ENCODE results near the gene UVRAG.
"Not testable (repeated sequence)": the region's sequence is repeated elsewhere in the genome, so short reads cannot be mapped to it uniquely, and the experiment has no call there.

Gene UVRAG

DNA sequence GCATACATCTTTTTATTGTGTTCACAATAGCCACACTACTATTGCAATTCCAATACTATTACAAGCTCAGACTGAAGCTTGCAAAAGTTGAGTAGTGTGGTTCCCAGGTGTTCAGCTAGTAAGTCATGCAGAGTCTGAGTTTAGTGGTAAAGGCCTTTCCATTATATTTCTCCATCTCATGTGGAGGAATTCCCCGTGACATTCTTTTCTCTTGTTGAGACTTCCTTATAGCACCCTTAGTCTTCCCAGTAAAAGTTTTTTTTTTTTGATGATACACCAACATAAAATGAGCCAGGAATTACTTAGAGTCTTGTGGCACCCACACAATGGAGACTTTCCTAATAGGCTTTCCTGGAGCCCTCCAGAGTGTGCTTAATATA, 110.8 kb downstream of the UVRAG start:
- DNase-seq: no peak

DNA sequence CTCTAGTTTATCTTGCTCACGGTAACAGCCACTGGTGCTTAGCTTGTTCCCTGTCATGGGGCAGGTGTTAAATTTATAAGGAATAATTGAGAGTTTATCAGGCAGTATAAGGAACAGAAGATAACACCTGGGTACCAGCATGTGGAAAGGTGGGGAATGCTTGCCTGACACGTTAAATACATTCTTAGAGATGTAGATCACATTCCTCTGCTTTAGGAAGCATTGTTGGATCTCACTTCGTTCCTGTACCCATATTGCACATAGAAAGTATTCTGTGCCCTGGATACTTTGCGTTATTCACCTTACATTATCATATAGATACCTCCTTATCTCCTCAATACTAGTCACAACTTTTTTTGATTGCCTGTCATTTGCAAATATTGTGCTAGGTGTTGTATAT, 114.7 kb downstream of the UVRAG start:
- no peak for DNase-seq

DNA sequence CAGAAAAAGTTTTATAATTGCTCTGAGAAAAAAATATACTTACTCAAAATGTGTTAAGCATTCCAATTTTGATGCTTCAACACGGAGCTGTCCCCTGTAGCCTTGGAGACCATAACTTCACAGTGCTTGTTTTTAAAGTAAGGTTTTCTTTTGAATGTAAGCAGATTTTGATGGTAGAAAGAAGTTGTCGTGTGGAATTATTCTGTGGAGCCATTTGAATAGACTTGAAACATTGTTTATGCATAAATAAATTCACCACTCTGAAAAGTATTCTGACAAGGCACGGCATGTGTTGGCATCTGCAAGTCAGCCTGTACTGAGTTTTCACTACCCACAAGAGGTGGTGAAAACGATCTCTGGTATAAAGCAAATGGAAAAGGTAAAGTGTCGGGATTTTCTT, 115.5 kb downstream of the UVRAG start:
- DNase-seq: no peak

DNA sequence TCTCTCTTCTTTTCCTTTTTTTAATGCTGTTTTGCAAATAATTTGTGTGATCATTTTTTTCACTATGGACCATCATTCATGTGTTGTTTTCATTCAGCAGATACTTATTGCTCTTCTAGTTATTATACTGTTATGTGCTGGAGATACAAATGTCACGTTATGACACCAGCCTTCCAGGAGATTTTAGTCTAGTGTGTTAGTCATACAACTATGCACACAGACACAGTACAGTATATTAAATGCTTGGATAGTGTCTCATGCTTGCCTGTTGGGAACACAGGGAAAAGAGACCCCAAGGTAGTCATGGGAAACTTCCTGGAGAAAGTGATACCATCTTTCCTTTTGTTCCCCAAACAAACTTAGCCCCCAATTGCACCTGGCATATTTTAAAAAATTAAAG, 116.1 kb downstream of the UVRAG start:
- DNase-seq: no peak

DNA sequence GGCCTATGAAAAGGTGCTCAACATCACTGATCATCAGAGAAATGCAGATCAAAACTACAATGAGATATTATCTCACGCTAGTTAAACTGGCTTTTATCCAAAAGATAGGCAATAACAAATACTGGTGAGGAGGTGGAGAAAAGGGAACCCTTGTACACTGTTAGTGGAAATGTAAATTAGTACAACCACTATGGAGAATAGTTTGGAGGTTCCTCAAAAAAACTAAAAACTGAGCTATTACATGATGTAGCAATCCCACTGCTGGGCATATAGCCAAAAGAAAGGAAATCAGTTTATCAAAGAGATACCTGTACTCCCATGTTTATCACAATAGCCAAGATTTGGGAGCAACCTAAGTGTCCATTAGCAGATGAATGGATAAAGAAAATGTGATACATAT, 118.7 kb downstream of the UVRAG start:
- not testable (repeated sequence) for DNase-seq

DNA sequence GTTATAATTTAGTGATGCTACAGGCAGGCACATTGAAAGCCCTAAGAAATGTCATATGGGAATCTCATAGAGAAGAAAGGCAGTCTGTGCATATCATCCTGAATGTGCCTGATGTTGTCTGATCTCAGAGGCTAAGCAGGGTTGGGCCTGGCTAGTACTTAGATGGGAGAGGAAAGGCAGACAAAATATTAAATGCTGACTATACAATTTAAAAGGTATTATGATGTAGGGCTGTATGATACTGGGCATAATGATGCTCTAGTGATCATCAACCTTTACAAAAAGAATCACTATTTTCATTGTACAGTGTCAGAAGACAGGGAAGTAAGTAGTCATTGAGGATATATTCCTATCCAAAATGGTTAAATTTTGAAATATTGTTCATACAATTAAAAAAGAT, 119.8 kb downstream of the UVRAG start:
- no peak for DNase-seq

DNA sequence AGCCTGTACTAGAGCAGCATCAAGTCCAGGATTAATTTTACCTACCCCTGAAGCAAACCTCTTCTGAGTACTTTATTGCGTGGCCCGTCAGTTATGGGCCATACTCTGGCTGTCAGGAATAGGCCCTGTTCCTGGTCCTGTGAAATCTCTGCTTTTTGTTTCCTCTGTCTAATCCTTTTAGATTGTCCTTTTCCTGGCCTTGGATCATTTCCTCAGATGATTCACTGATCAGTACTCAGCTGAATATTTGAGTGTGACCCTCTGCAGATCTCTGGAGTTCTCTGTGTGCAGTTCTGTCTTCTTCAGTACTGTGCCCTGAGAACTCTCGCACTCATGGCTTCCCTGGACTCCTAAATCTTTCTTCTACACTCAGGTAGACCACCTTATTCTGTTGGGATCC, 123.5 kb downstream of the UVRAG start:
- DNase-seq: no peak

DNA sequence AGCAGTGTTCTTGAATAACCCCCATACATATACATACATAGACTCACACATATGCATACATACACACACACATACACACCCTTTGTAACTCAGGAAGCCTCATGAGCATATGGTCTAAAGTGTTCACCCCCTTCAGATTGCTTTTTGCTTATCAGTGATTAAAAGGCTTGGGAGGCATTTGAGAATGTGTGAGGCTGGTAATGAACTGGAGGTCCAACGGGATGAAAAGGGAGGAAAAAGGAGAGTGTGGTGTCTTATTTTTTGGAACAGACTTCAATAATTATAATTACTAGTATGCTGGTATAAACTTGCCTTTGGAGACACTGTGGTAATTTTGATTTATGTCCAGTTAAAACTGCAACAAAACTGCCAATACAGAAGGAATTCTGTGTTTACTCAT, 124.5 kb downstream of the UVRAG start:
- no peak for DNase-seq

DNA sequence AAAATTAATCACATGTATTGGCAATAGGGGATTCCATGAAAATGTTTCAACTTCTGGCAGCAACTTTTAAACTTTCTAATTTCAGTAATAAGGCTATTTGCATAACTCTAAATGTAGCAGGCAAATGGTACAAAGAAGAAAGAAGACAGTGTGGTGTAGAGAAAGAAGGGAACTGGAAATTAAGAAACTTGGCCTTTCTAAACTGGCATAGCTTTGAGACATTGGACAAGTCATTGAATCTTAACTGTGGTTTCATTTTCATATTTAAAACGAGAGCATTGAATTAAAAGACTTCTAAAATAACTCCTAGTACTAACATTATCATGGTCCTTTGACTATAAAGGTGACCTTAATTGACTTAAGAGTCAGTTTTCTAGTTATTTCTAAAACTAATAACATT, 125.0 kb downstream of the UVRAG start:
- no peak for DNase-seq

DNA sequence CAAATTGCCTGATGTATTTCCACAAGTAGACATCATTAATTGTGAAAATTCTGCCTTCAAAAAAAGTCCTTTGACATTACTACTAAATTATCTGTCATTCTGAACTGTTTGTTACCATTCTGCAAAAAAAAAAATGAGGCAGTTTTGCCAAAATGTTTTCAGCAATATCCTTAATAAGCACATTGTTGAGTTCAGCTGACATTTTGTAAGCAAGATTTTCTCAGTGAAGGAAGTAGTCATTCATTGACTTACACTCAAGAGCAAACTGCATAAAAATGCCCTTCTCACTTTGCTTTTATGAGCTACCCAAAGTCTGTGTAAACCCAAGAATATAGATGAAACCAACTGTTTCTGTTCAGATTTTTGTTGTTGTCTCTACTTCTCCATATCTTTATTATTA, 125.9 kb downstream of the UVRAG start:
- no peak for DNase-seq

DNA sequence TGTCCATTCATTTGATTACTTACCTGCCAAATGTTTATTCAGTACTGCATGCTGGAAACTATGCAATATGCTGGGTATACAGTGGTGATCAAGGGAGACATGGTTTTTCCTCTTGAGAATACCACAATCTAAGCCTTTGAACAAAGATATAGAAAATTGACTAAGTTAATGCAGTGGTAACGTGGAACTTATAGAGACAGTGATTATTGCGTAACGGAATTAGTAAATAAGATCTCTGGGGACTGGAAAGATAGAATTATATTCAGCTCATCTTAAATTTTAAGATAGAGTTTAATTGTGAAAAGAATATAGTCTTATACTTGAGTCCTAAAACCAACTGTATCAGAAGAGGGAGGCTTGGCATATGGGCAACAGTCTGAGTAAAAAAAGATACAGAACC, 129.5 kb downstream of the UVRAG start:
- no peak for DNase-seq

DNA sequence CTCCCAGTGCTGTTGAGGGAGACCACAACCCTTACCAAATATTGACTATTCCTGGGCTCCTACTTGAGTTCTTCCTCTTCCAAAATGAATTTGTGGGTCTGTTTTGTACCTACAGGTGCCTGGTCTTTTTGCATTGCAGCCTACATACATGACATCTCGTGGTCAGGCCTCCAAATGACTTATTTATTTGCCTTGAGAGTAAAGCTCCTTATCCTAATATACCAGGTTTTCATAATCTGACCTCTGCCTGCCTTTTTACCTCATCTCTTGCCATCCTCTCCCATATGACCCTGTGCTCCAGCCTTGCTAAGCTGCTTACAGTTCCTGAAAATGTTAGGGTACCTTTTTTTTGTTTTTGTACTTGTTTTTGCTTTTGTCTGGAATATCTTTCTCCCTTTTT, 130.4 kb downstream of the UVRAG start:
- DNase-seq: no peak

DNA sequence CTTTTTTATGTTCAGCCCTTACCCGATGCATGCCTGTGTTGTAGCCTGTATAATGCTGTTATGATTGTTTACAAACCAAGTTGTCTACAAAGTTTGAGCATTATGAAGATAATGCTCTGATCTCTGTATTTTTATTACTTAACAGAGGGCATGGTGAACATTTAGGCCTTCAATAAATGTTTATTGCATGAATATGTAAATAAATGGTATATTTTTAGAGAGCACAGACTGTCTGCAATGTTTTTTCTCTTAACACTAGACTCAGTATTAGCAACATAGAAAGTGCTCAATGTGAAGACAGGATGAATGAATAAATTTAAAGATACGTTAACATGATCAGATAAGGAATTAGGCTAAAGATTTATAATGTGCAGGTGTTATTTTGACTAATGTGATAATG, 130.9 kb downstream of the UVRAG start:
- no peak for DNase-seq

DNA sequence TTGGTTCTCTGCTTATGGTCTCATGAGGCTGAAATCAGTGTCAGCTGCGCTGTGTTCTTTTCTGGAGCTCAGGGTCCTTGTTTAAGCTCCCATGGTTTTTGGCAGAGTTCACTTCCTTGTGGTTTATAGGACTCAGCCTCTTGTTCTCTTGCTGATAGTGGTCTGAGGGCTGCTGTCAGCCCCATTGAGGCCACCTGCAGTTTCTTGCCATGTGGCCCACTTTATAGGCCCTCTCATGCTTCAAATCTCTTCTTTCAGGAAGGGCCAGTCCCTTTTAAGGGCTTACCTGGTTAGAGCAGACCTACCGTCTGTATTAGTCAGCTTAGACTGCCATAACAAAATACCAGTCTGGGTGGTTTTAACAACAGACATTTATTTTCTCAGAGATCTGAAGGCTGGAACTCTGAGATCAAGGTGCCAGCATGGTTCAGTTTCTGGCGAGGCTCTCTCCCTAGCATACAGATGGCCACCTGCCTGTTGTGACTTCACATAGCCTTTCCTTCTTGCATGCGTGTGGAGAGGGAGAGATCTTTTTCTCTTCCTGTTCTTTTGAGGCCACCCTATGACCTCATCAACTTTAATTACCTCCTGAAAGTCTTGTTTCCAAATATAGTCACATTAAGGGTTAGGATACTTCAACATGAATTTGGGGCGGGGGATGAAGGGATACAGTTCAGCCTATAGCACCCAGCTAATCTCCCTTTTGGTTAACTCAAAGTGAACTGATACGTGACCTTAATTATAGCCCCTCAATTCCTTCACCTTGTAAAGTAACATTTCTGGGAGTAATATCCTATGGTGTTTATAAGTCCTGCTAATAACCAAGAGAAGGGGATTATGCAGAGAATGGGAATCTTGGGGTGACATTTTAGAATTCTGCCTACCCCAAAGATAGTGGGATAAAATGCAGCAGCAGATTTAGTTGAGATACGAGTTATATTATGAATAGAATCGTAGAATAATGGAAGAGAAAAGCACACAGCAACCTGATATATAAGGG, 131.8 kb downstream of the UVRAG start:
- DNase-seq: no peak

DNA sequence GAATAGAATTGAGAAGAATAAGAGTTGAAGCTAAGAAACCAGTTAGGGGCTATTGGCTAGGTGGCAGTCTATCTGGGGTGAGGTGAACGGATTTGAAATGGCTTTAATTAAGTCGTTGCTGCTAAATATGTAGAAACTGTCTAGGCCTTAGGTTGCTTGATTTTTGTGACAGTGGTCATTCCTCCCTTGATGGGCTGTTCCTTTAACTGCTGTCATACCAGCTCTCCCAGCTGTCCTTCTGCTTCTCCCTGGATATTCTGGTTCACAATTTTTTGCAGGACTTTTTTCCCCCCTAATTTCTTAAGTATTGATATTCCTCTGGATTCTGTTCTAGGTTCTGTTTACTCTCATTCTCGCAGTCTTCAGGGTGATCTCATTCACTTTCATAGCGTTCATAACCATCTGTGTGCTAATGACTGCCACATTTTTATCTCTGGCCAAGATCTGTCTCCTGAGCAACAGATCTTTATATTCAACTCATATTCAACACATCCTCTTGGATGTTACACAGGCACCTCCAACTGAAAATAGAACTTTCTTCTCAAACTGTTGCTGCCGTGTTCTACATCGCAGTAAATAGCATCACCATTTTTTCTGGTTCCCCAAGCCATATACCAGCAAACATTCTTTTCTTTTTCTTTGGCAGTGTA, 134.1 kb downstream of the UVRAG start:
- DNase-seq: no peak

DNA sequence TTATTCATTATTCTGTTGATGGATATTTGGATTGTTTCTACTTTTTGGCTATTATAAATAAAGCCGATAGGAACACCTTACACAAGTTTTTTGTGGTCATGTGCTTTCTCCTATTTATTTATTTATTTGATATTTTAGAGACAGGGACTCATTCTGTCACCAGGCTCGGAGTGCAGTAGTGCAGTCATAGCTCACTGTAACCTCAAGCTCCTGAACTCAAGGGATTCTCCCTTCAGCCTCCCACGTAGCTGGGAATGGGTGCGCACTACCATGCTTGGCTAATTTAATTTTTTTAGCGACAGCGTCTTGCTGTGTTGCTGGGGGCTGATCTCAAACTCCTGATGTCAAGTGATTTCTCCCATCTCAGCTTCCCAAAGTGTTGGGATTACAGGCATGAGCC, 135.1 kb downstream of the UVRAG start:
- no peak for DNase-seq

DNA sequence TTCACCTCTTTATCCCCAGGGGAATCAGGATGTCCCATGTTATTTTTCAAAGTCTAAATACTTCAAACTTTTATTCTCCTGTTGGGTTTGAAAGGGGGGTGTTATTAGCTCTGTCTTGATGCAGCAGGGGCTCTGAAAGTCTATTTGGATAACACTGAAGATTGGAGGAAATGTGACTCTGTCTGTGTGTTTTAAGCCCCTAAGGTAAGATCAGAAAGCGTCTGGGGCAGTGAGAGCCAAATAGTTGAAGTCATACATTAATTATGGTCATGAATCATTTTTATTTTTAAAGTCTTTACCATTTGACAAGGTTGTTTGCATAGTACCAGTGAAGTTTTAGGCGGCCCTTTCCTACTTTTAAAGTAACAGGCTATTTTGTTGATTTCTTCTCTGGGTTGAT, 139.0 kb downstream of the UVRAG start:
- DNase-seq: no peak

DNA sequence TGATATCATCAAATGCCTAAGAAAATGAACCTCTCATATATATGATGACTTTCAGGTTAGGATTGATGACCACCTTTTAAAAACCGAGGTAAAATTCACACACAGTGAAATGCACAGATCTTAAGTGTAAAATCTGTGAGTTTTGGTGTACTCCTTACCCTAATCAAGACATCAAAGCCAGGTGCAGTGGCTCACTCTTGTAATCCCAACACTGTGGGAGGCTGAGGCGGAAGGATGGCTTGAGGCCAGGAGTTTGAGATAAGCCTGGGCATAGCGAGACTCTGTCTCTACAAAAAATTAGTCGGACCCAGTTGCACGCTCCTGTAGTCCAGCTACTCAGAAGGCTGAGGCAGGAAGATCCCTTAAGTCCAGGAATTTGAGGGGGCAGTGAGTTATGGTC, 140.4 kb downstream of the UVRAG start:
- DNase-seq: no peak

DNA sequence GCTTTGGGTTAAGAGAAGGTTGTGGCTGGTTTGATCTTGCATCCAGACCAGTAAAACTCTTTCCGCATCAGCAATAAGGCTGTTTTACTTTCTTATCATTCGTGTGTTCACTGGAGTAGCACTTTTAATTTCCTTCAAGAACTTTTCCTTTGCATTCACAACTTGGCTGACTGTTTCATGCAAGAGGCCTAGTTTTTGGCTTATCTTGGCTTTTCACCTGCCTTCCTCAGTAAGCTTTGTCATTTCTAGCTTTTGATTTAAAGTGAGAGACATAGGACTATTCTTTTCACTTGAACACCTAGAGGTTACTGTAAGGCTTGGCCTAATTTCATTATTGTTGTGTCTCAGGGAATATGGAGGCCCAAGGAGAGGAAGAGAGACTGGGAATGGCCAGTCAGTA, 144.5 kb downstream of the UVRAG start:
- DNase-seq: no peak

DNA sequence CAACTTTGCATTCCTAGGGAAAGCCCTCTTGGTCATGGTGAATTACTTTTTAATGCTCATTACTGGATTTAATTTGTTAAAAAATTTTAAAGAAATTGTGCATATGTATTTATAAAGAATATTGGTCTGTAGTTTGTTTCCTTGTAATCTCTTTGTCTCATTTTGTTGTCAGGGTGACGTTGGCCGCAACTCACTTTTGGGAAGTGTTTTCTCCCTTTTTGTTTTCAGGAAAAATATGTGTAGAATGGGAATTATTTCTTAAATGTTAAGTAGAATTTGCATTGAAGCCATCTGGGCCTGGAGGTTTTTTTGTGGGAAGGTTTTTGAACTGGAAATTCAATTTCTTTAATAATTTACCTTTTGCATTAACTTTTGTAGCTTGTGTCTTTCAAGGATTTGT, 149.1 kb downstream of the UVRAG start:
- no peak for DNase-seq

DNA sequence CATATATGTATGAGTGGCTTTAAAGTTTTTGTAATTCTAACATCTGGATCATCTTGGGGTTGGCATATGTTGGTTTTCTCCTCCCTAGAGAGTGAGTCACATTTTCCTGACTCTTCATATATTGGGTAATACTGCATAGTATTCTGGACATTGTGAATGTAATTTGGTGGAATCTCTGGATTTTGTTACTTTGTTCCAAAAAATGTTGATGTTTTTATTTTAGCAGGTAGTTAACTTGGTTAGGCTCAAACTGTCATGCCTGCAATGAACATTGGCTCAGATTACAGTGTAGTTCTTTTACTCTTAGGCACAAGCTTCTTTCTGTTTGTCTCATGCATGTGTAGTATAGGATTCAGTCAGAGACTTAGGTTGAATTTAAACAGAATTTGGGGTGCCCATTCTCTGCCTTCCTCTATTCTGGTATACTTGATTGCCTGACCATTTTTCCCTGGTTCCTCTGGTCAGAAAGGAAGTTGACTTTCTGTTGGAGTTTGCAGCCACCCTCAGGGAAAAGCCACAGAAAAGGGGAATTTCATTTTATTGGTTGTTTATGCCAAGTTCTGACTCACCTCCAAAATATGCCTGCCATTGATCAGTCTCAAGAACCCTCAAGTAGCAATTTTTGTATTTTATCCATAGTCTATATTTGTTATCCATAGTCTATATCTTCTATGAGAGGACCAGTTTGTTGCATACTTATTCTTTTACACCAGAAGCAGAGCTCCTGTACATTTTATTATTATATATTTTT, 151.7 kb downstream of the UVRAG start:
- no peak for DNase-seq

DNA sequence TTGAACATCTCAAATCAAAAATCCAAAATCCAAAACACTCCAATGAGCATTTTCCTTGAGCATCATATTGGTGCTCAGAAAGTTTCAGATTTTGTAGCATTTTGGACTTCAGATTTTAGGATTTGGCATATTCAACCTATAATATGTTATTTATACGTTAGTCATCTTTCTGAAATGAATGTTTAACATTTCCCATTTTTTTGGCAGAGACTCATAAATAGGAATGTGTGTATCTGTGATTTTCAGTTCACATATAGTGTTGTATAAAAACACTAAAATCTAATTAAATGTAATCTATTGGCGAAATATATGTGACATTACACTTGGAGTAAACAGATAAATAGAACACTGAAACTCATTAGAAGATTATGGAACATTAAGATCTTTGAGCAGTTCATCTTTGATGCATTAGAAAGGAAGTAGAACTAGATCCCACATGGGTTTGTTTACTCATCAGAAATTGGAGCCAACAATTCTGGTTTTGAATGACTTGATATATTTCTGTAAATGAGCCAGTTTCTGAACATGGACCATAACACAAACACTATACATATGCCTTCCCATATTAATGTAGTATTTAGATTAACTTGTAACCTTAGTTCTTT, 153.1 kb downstream of the UVRAG start:
- no peak for DNase-seq

DNA sequence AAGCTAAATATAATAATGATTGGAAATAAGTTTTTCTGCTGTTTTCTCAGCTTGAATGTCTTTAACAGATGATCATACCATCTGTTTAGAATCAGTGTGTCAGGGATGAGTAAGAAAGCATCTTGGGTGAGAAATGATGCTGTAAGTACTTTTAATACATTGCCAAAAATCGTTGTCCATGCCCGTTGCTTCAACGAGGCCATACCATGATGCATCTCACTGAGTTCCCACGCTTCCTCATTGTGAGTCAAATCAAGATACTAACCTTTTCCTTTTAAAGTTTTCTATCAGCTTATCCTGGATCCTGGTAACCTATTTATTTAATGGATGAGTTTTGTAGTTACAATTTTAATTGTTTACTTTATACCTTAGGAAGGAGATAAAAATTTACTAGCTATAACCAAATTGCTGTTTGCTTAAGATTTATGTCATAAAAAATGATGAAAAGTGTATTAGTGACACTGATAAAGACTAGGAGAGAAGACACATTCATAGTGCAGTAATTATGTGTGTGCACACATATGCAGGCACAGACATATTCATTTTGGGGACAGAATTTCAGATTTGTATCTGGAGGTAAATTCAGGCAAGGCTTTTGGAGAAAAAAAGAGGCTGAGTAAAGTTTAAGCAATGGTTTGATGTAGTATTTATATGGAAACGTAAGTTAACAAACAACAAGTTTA, 154.8 kb downstream of the UVRAG start:
- DNase-seq: no peak
